PC-9 (cell line): ENCODE data around the gene GLP1R. TPM values are rescaled to one million over a fixed set of nuclear protein-coding genes. Genes with fewer than 3 reads are reported as not detected.

Experiments
- Bru-seq: library from RNA; stranded (reverse); fragments of 400-500 nt; gene quantifications from one replicate; lab custom pipeline; 2021; lab: Mats Ljungman, UMichigan
- BruChase-seq, 2 experiments: library from RNA; stranded (reverse); fragments of 400-500 nt; gene quantifications; one replicate each; lab custom pipeline; 2021; lab: Mats Ljungman, UMichigan
- BruUV-seq: library from RNA; stranded (reverse); fragments of 400-500 nt; replicated peaks from 2 replicates; lab custom pipeline; 2021; lab: Mats Ljungman, UMichigan
- CTCF ChIA-PET: fragments of 300-600 bp; sonication (Branson Sonifier 250); formaldehyde crosslinking; loops from one replicate; lab custom pipeline; 2022; ENCODE audit warnings: antibody characterized with exemption; lab: Charles Lee
- POLR2A ChIA-PET: fragments of 300-600 bp; sonication (Branson Sonifier 250); formaldehyde crosslinking; loops from one replicate; lab custom pipeline; 2022; ENCODE audit warnings: antibody characterized with exemption; ENCODE audit not compliant: unreplicated experiment; lab: Charles Lee
- DNase-seq, 2 experiments: peaks; one replicate each; pipeline versions ENCODE4 v3.0.0 to v3.0.0-alpha.2; 2015 to 2022; ENCODE audit warnings: mixed read lengths in 1 of 2
- H2AFZ ChIP-seq: fragments of 200-600 bp; sonication (generic); 2 replicates; pipeline ENCODE4 v1.8.1; 2017; ENCODE audit warnings: antibody characterized with exemption
- H3F3A ChIP-seq: fragments of 200-600 bp; sonication (generic); 2 replicates; pipeline ENCODE4 v1.8.1; 2017; ENCODE audit warnings: antibody characterized with exemption, mild to moderate bottlenecking, low read depth; ENCODE audit not compliant: insufficient read depth
- H3K27ac ChIP-seq: fragments of 200-600 bp; sonication (generic); 2 replicates; pipeline ENCODE4 v1.6.1; 2016; ENCODE audit warnings: mixed run types
- H3K27me3 ChIP-seq: fragments of 200-600 bp; sonication (generic); 2 replicates; pipeline ENCODE4 v1.6.1; 2016; ENCODE audit warnings: low read depth, mixed run types; ENCODE audit not compliant: insufficient read depth
- H3K36me3 ChIP-seq: fragments of 200-600 bp; sonication (generic); 2 replicates; pipeline ENCODE4 v1.6.1; 2016; ENCODE audit warnings: low read depth, mixed run types
- H3K4me1 ChIP-seq: fragments of 200-600 bp; sonication (generic); replicated peaks from 2 replicates; pipeline ENCODE4 v1.6.1; 2016; ENCODE audit warnings: mixed run types; ENCODE audit not compliant: insufficient read depth
- H3K4me2 ChIP-seq: fragments of 200-600 bp; sonication (generic); 2 replicates; pipeline ENCODE4 v1.6.1; 2017; ENCODE audit warnings: mixed run types
- H3K4me3 ChIP-seq: fragments of 200-600 bp; sonication (generic); 2 replicates; pipeline ENCODE4 v1.6.1; 2016; ENCODE audit warnings: mixed run types
- H3K79me2 ChIP-seq: fragments of 200-600 bp; sonication (generic); 2 replicates; pipeline ENCODE4 v1.6.1; 2017; ENCODE audit warnings: low read depth, mixed run types
- H3K9me2 ChIP-seq: fragments of 200-600 bp; sonication (generic); 2 replicates; pipeline ENCODE4 v1.8.1; 2017; ENCODE audit warnings: mild to moderate bottlenecking; ENCODE audit not compliant: insufficient read depth
- H3K9me3 ChIP-seq: fragments of 200-600 bp; sonication (generic); 2 replicates; pipeline ENCODE4 v1.8.1; 2016; ENCODE audit warnings: low read depth; ENCODE audit not compliant: insufficient read depth
- H4K20me1 ChIP-seq: fragments of 200-600 bp; sonication (generic); 2 replicates; pipeline ENCODE4 v1.8.1; 2017; ENCODE audit not compliant: insufficient read depth
- EZH2 ChIP-seq: fragments of 200-600 bp; sonication (generic); IDR thresholded peaks from 2 replicates; pipeline ENCODE4 v1.8.0; 2017; ENCODE audit warnings: antibody characterized with exemption, low read depth
- intact Hi-C: fragments of 100-400 bp; cut with micrococcal nuclease; formaldehyde crosslinking; loops from one replicate; pipeline ENCODE4 v1.10.0; 2022; ENCODE audit not compliant: unreplicated experiment
- long read RNA-seq: library from polyadenylated mRNA; stranded (forward); transcript quantifications from one replicate; pipeline ENCODE4 v2.0.0, GENCODE V29; 2022
- total RNA-seq: library from RNA; stranded (reverse); gene quantifications from 2 replicates; pipeline ENCODE4 v1.2.3, GENCODE V29; 2021
- TF ChIP-seq, protein P1 (sequence below): fragments of 200-600 bp; sonication (generic); conservative IDR thresholded peaks from 2 replicates; pipeline ENCODE4 v1.6.1; 2017; ENCODE audit warnings: mixed run types, antibody characterized with exemption, mild to moderate bottlenecking, moderate library complexity

The GLP1R gene
- total RNA-seq (not detected in 2 replicates), Bru-seq, nascent RNA (not detected), BruChase-seq, experiment 1, labeled RNA remaining after a 2-hour chase (not detected), BruChase-seq, experiment 2, labeled RNA remaining after a 6-hour chase (not detected)
- long read RNA-seq = 0 reads

DNA sequence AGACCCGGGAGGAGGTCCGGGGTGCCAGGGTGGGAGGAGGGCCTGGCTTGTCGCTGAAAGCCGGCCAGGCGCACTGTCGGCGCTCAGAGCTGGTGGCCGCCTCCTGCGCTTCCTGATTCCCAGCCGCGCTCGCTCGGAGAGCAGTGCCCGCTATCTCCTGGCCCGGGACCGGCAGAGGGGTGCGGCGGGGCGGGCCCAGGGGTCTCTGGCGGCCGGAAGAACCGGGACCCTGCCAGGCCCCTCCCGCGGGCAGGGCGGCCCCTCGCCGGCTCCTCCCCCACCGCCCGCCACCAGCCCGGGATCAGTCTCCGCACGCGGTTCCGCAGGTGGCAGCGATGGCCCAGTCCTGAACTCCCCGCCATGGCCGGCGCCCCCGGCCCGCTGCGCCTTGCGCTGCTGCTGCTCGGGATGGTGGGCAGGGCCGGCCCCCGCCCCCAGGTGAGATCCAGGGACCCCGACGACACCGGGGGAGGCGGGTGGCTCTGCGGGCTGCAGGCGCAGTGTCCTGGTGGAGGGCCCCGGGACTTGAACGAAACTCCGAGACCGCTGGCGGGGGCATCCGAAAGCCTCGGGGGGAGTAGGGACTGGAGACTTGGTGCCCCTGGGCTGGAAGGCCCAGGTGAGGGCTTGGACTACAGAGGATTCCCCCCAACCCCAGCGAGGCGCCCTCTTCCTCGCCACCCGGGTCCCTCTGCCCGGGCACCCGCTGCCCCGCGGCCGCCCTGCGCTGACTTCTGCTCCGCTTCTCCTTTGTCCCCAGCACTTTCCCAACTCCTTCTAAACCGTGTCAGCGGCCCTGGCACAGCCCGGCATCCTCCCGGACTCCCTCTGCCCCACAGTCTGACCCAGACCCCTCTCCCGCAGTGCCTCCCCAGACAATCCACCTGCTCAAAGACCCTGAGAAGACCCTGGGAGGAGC, at the start of gene GLP1R:
Gene GLP1R, plus strand, starts transcription at position 301 of the 919 bp plus-strand sequence. Its CDS starts 60 bp downstream, at position 361.
- Histone ChIP-seq H3F3A (no peaks in the 10 kb centered on the region), H3K79me2 (no peaks in the 10 kb centered on the region), H3K9me2 (no peaks in the 10 kb centered on the region), H3K27me3 (peaks cover 85% of the 10 kb centered on the region), H3K36me3 (no peaks in the 10 kb centered on the region), H3K4me1 (no peaks in the 10 kb centered on the region), H3K4me3 (no peak within 1 kb of the TSS), H3K27ac (no peak within 1 kb of the TSS), H3K4me2 (no peak within 1 kb of the TSS), H4K20me1 (no peaks in the 10 kb centered on the region), H2AFZ (no peak within 1 kb of the TSS), H3K9me3 (no peaks in the 10 kb centered on the region)
- BruUV-seq = no TSS peak
- no peak for TF ChIP-seq EZH2
- TF ChIP-seq, protein P1, sequence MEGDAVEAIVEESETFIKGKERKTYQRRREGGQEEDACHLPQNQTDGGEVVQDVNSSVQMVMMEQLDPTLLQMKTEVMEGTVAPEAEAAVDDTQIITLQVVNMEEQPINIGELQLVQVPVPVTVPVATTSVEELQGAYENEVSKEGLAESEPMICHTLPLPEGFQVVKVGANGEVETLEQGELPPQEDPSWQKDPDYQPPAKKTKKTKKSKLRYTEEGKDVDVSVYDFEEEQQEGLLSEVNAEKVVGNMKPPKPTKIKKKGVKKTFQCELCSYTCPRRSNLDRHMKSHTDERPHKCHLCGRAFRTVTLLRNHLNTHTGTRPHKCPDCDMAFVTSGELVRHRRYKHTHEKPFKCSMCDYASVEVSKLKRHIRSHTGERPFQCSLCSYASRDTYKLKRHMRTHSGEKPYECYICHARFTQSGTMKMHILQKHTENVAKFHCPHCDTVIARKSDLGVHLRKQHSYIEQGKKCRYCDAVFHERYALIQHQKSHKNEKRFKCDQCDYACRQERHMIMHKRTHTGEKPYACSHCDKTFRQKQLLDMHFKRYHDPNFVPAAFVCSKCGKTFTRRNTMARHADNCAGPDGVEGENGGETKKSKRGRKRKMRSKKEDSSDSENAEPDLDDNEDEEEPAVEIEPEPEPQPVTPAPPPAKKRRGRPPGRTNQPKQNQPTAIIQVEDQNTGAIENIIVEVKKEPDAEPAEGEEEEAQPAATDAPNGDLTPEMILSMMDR = no peak
- POLR2A ChIA-PET = no interaction called here
- no peak for DNase-seq
- CTCF ChIA-PET = no interaction called here
- intact Hi-C loops = no loop called here

DNA sequence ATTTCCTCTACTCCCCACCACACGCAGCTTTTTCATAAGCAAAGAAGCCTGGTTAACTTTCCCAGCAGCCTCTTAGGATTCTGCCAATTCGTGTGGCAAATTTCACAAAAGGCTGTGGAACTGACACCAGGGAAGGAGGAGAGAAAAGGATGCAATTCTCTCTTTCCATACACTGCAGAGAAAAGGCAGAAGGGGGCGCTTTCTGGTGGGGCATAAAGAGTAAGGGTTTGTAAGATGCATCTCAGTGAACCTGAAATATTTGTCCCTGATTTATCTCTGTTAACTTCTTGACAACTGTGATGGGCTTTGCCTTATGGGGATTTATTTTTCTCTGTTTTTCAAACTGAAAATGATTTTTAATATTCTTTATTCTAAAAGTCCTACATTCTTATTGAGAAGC, 45.5 kb upstream of the GLP1R start:
- BruUV-seq = no TSS peak
- POLR2A ChIA-PET = no interaction called here

DNA sequence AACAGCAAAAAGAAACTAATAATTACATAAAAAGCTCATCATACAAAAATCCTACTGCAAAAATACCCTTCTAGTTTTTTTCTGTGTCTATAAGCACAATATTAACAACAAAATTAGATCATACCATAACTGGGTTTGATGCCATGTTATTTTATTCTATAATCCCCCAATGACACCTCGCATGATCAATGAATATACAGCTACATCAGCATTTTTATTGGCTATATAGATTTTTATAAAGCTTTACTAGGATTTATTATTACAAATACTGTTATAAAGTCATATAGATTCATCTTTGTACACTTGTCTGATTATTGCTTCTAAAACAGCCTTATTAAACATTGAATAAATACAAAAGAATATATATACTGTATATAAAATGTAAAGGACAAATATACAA, 45.1 kb upstream of the GLP1R start:
- Histone ChIP-seq H3K4me3 (no peak overlapping the region), H3K36me3 (no peaks in the 10 kb centered on the region), H2AFZ (no peak overlapping the region), H3K27me3 (peaks cover 72% of the 10 kb centered on the region), H3K4me2 (no peak overlapping the region), H3K4me1 (no peaks in the 10 kb centered on the region), H3K9me2 (no peaks in the 10 kb centered on the region), H3K9me3 (no peaks in the 10 kb centered on the region), H3K27ac (no peak overlapping the region), H3F3A (no peaks in the 10 kb centered on the region), H4K20me1 (no peaks in the 10 kb centered on the region), H3K79me2 (no peaks in the 10 kb centered on the region)
- intact Hi-C loops = no loop called here
- no TSS peak for BruUV-seq
- TF ChIP-seq EZH2 = no peak
- TF ChIP-seq, protein P1 = no peak
- POLR2A ChIA-PET = no interaction called here
- CTCF ChIA-PET = no interaction called here
- DNase-seq = no peak

More for the DNA sequence above, 45.5 kb upstream of the GLP1R start:
- Histone ChIP-seq H3K4me3 (no peak overlapping the region), H3K4me2 (no peak overlapping the region), H3K9me3 (no peaks in the 10 kb centered on the region), H4K20me1 (no peaks in the 10 kb centered on the region), H3K4me1 (no peaks in the 10 kb centered on the region), H2AFZ (no peak overlapping the region), H3F3A (no peaks in the 10 kb centered on the region), H3K27ac (no peak overlapping the region), H3K9me2 (no peaks in the 10 kb centered on the region), H3K27me3 (peaks cover 72% of the 10 kb centered on the region), H3K79me2 (no peaks in the 10 kb centered on the region), H3K36me3 (no peaks in the 10 kb centered on the region)
- TF ChIP-seq EZH2 = no peak
- CTCF ChIA-PET = no interaction called here
- intact Hi-C loops = no loop called here
- no peak for DNase-seq
